ENCODE data around the gene CACNA1H. TPM values are rescaled to one million over a fixed set of nuclear protein-coding genes. Genes with fewer than 3 reads are reported as not detected.
A peak's percentile ranks its signal among the peaks of the same experiment; 100 is the strongest.
"Not testable (repeated sequence)": the region's sequence is repeated elsewhere in the genome, so short reads cannot be mapped to it uniquely, and the experiment has no call there.

The CACNA1H gene
- total and polyA plus RNA-seq, 2 of the 8 experiments (the other 6 are each of a cell fraction or from before 2014, with no cell fraction given): 14.0 to 28.7 TPM

GRCh38 chr16:1238909-1239308, 86.0 kb downstream of the CACNA1H start:
- H2BK15ac ChIP-seq (ENCODE audit: low read length); H3K79me2 ChIP-seq (ENCODE audit: control insufficient read depth in 1 of 2, insufficient read depth in 2 of 2, low read length in 2 of 2); H3K23me2 ChIP-seq (ENCODE audit: low read depth, low read length); DNase-seq (ENCODE audit: low read depth in 1 of 2, low spot score in 2 of 2); H3K27me3 ChIP-seq (replicated peaks in 1 of 4; ENCODE audit: control insufficient read depth in 3 of 4, extremely low read depth in 1 of 4, insufficient read depth in 3 of 4, low read length in 3 of 4); H3K4me3 ChIP-seq (ENCODE audit: extremely low read depth in 1 of 4, insufficient read depth in 2 of 4, low read depth in 3 of 4, low read length in 4 of 4); H3K79me1 ChIP-seq (ENCODE audit: low read depth, low read length); H2BK20ac ChIP-seq (ENCODE audit: low read length); H2BK5ac ChIP-seq (ENCODE audit: low read depth, low read length); FAIRE-seq; POLR2A ChIA-PET (ENCODE audit: partially characterized antibody); H3K56ac ChIP-seq (replicated peaks; ENCODE audit: insufficient read length, low read depth, low read length); H3K4me1 ChIP-seq (replicated peaks in 1 of 4; ENCODE audit: control insufficient read depth in 3 of 4, insufficient read depth in 4 of 4, low read length in 3 of 4); H2AK5ac ChIP-seq (ENCODE audit: low read depth, low read length); H3K36me3 ChIP-seq (ENCODE audit: control insufficient read depth in 2 of 4, insufficient read depth in 4 of 4, low read length in 3 of 4); H3K23ac ChIP-seq (ENCODE audit: insufficient read length); H3K27ac ChIP-seq (ENCODE audit: low read depth, low read length); H3K18ac ChIP-seq (ENCODE audit: extremely low read depth, low read length); H3K14ac ChIP-seq (ENCODE audit: insufficient read length); H3K4ac ChIP-seq (replicated peaks; ENCODE audit: insufficient read length, low read depth, low read length); H4K91ac ChIP-seq (replicated peaks; ENCODE audit: insufficient read length, low read length); H3K9ac ChIP-seq (replicated peaks in 1 of 4; ENCODE audit: extremely low read depth in 1 of 4, low read depth in 3 of 4, low read length in 3 of 4); H2BK12ac ChIP-seq (ENCODE audit: low read depth, low read length); H2AFZ ChIP-seq (ENCODE audit: low read length); H3K4me2 ChIP-seq (ENCODE audit: insufficient read depth in 1 of 2, low read depth in 2 of 2, low read length in 2 of 2); H4K5ac ChIP-seq (ENCODE audit: insufficient read length, low read depth, low read length); H4K20me1 ChIP-seq (replicated peaks in 1 of 2; ENCODE audit: control insufficient read depth in 1 of 2, insufficient read depth in 2 of 2, low read length in 2 of 2); H3K9me3 ChIP-seq (ENCODE audit: insufficient read depth in 2 of 2, low read depth in 1 of 2, low read length in 1 of 2); H2BK120ac ChIP-seq (replicated peaks; ENCODE audit: low read depth, low read length): not testable (repeated sequence)
- H4K8ac ChIP-seq (ENCODE audit: extremely low read depth, insufficient read depth, low read length): peak overlapping the region; percentile 68; the same call in 1 of the 2 replicates
- CTCF ChIA-PET (ENCODE audit: partially characterized antibody): interaction anchor here (0.8 to 0.9 kb wide), 2 partner anchors 136 to 454 kb away, joined by 3 read pairs; no protein-coding TSS in a partner anchor
- WGBS, 2 experiments (ENCODE audit: extremely low coverage in 1 of 2, insufficient coverage in 1 of 2, insufficient read length in 1 of 2, insufficient replicate concordance in 2 of 2, low coverage in 1 of 2, low lambda C conversion rate in 2 of 2, missing lambda C conversion rate in 1 of 2): 85% methylated on average over 17 of the region's 23 CpGs; no CpG with 5 or more reads in 1 of the 2 experiments

- DNase-seq (ENCODE audit: low read depth in 1 of 2, low spot score in 2 of 2): not testable (repeated sequence)
Measured at GRCh38 chr16:1239575-1239974, 86.7 kb downstream of the CACNA1H start.

More at GRCh38 chr16:1239575-1239974, 86.7 kb downstream of the CACNA1H start:
- H4K5ac ChIP-seq (ENCODE audit: insufficient read length, low read depth, low read length); H3K23ac ChIP-seq (ENCODE audit: insufficient read length); H2BK12ac ChIP-seq (ENCODE audit: low read depth, low read length); H3K9ac ChIP-seq (replicated peaks in 1 of 4; ENCODE audit: extremely low read depth in 1 of 4, low read depth in 3 of 4, low read length in 3 of 4); H3K36me3 ChIP-seq (ENCODE audit: control insufficient read depth in 2 of 4, insufficient read depth in 4 of 4, low read length in 3 of 4); H2AK5ac ChIP-seq (ENCODE audit: low read depth, low read length); H2AFZ ChIP-seq (ENCODE audit: low read length); H2BK5ac ChIP-seq (ENCODE audit: low read depth, low read length); H2BK20ac ChIP-seq (ENCODE audit: low read length); H3K9me3 ChIP-seq (ENCODE audit: insufficient read depth in 2 of 2, low read depth in 1 of 2, low read length in 1 of 2); H2BK15ac ChIP-seq (ENCODE audit: low read length); H3K4ac ChIP-seq (replicated peaks; ENCODE audit: insufficient read length, low read depth, low read length); H4K91ac ChIP-seq (replicated peaks; ENCODE audit: insufficient read length, low read length); H3K27me3 ChIP-seq (replicated peaks in 1 of 4; ENCODE audit: control insufficient read depth in 3 of 4, extremely low read depth in 1 of 4, insufficient read depth in 3 of 4, low read length in 3 of 4); H3K4me1 ChIP-seq (replicated peaks in 1 of 4; ENCODE audit: control insufficient read depth in 3 of 4, insufficient read depth in 4 of 4, low read length in 3 of 4); H3K56ac ChIP-seq (replicated peaks; ENCODE audit: insufficient read length, low read depth, low read length); H3K27ac ChIP-seq (ENCODE audit: low read depth, low read length); H3K4me3 ChIP-seq (ENCODE audit: extremely low read depth in 1 of 4, insufficient read depth in 2 of 4, low read depth in 3 of 4, low read length in 4 of 4); H3K79me2 ChIP-seq (ENCODE audit: control insufficient read depth in 1 of 2, insufficient read depth in 2 of 2, low read length in 2 of 2); FAIRE-seq; H3K23me2 ChIP-seq (ENCODE audit: low read depth, low read length); CTCF ChIA-PET (ENCODE audit: partially characterized antibody); H2BK120ac ChIP-seq (replicated peaks; ENCODE audit: low read depth, low read length); H4K20me1 ChIP-seq (replicated peaks in 1 of 2; ENCODE audit: control insufficient read depth in 1 of 2, insufficient read depth in 2 of 2, low read length in 2 of 2); H3K18ac ChIP-seq (ENCODE audit: extremely low read depth, low read length); H3K4me2 ChIP-seq (ENCODE audit: insufficient read depth in 1 of 2, low read depth in 2 of 2, low read length in 2 of 2); H3K79me1 ChIP-seq (ENCODE audit: low read depth, low read length); H4K8ac ChIP-seq (ENCODE audit: extremely low read depth, insufficient read depth, low read length); H3K14ac ChIP-seq (ENCODE audit: insufficient read length): not testable (repeated sequence)
- WGBS, 2 experiments (ENCODE audit: extremely low coverage in 1 of 2, insufficient coverage in 1 of 2, insufficient read length in 1 of 2, insufficient replicate concordance in 2 of 2, low coverage in 1 of 2, low lambda C conversion rate in 2 of 2, missing lambda C conversion rate in 1 of 2): no CpG with 5 or more reads among the region's 9 CpGs
- POLR2A ChIA-PET (ENCODE audit: partially characterized antibody): interaction anchor here (0.6 kb wide), 1 partner anchor 482 kb away, joined by 3 read pairs; no protein-coding TSS in a partner anchor
